GM19372 (cell line): ENCODE results near the gene ATP6V1F.
A peak's percentile ranks its signal among the peaks of the same experiment; 100 is the strongest.

Experiments
- ATAC-seq: cut with Tn5 transposase; IDR thresholded peaks from one replicate; pipeline ENCODE4 v1.9.1; 2021; ENCODE audit warnings: mild to moderate bottlenecking, low read depth, moderate library complexity; ENCODE audit not compliant: unreplicated experiment

ATP6V1F gene, protein sequence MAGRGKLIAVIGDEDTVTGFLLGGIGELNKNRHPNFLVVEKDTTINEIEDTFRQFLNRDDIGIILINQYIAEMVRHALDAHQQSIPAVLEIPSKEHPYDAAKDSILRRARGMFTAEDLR

DNA sequence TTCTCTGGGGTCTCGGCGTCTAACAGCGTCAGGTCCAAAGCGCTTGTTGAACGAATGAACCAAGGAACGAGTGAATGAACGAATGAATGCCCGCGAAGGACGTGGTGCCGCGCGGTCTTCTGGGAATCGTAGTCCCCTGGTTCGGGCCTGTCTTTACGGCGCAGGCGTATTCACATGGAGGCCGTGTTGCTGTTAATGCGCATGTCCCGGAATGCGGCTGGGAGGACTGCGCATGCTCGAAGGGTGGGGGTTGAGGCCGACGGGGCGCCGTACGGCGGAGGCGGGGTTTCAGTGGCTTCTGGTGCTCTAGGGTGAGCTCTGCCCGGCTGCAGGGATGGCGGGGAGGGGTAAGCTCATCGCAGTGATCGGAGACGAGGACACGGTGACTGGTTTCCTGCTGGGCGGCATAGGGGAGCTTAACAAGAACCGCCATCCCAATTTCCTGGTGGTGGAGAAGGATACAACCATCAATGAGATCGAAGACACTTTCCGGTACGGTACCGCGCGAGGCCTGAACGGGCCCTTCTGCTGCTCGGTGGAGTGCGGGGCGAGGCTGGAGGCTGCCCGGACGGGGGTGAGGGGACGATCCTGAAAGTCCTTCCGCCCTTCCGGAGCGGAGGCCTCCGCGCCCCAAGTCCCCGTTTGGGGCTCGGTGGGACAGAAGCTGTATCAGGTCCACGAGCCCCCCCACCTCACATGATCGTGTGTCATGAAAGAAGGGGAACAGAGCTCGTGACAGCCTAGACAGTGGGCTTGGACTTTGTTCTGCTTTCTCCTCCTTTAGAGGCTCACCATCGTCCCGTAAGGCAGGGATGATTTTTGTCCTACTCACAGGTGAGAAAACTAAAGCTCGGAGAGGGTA, at the start of gene ATP6V1F:
Gene ATP6V1F (plus strand): TSS at position 286 of the 862 bp plus-strand sequence. CDS start 49 bp downstream, at position 335.
- peak; percentile 87 for ATAC-seq

DNA sequence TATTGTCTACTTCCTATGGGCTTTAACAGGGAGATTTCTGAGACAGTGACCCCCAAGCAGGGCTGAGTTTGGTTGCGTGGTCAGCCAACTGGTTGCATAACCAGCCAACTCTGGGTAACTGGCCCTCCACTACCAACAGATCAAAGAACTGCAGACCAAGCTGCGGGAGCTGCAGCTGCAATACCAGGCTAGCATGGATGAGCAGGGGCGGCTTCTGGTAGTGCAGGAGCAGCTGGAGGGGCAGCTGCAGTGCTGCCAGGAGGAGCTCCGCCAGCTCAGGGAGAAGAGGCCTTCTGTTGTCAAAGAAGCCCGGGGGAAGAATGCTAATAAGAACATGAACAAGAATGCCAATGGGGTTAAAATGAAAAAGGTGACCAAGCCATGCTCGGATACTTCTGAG, 48.2 kb upstream of the ATP6V1F start:
- no peak for ATAC-seq

DNA sequence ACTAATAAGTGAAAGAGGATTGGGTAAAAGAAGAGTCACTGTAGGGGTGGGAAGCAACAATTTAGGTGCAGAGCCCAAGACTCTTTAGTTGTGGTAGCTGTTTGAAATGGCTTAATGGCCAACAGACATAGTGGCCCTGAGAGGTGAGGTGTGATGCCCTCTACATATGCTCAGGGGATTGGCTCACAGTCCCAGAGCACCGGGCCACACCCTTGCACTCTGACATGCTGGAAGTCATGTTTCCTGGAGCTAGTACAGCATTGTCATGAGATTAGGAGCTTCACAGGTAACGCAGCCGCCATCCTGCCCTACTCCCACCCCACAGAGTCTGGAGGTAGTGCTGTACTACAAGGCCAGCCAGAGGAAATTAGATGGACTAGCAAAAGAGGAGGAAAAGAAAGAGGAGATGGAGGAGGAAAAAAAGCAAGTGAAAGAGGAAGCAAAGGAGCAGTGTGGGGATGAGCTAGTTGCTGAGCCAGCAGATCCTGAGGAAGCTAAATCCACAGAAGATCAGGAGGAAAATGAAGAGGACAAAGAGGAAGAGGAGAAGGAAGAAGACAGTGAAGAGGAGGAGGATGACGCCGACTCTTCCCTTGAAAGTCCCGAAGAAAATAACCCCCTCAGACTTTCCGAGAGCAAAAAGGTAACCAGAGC, 47.2 kb upstream of the ATP6V1F start:
- no peak for ATAC-seq

DNA sequence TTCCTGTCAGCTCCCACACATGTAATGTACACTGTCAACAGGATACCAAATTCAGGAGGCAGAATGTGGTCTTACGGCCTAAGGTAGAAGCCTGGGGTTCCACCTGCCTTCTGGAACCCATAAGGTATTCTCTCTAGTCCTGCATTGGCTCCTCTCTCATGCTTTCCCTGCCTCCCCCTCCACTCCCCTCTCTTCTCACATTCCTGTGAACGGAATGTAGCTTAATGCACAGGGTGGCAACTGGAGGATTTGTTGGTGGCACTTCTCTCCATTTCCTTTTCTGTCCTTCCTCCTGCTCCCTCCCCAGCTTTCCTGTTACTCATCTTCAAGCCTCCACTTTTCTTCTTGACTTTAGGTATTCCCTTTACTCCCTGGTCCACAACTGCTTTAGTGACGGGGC, 44.0 kb upstream of the ATP6V1F start:
- no peak for ATAC-seq

DNA sequence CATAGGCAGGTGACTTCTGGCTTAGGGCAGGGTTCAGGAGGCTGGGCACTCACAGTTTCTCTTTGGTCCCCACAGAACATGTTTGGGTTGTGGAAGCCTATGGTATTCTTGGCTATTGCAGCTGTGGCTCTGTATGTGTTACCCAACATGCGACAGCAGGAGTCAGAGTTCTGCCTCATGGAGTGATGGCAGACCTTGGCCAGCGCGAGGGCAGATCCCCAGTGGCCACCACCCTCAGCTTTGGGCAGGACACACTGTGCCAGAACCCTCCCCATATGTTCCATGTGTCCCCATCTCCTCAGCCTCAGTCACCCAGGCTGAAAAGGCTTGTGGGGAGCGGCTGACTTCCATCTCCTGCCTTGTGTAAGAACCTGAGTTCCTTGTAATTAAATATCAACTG, 40.9 kb upstream of the ATP6V1F start:
- no peak for ATAC-seq

DNA sequence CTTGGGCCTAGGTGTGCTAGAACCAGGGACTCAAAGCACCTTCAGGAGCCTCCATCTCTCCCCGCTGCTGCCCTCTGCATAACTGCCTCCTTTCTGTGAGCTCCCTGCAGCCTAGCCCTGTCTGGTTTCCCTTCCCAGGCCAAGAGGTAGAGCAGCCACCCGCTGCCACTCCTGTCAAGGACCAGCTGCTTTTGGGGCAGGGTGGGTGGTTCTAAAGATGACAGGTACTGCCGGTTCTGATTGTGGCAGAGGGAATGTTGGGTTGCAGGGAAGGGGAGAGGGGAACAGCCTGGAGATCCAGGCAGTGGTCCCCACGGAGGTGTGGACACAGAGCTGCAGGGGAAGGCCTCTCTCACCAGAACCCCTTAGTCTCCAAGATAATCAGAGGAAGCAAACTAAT, 36.1 kb upstream of the ATP6V1F start:
- ATAC-seq, result no peak

DNA sequence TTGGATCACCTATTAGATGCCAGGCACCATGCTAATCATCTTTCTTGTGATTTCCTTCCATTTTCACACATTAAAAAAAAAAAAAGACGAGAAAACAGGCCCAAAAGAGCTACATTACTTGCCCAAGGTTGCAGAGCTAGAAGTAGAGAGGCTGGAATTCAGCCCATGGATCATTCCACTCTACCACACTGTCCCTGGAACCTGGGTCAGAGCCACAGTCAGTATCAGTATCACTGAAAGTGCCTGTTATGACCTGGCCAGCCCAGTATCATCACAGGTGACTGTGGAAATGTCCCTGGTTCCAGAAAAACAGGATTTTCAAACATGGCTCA, 35.8 kb upstream of the ATP6V1F start:
- ATAC-seq, result no peak

DNA sequence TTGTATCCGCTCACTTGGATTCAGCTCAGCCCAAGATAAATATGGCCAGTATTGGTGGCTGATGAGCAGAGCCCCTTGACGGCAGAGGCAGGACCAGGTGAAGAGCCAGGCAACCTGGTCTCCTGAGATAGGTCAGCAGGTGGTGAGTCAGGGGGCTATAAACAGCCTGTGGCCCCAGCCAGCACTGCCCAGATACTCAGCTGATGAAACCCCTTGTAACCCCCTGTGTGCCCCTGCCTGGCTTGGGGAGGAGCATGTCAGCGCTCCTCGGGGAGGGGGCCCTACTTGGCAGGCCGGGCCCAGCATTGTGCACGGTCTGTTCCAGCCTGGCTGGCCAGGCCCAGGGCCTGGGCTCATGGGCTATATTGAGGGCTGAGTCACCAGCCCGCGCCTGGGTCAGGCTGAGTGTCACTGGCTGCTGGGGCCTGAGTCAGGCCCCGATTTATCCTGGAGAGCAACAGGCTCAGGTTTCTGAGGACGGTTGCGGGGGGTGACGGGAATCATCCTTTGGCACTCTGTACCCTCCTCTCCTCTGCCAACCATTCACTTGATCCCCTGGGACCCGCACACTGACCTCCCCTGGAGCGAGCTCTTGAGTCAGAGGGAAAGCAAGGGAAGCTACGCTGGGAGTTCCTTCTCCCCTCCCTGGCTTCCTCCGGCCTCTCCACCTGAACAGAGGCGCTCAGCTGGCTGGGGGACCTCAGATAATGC, 35.3 kb upstream of the ATP6V1F start:
- ATAC-seq, result no peak

DNA sequence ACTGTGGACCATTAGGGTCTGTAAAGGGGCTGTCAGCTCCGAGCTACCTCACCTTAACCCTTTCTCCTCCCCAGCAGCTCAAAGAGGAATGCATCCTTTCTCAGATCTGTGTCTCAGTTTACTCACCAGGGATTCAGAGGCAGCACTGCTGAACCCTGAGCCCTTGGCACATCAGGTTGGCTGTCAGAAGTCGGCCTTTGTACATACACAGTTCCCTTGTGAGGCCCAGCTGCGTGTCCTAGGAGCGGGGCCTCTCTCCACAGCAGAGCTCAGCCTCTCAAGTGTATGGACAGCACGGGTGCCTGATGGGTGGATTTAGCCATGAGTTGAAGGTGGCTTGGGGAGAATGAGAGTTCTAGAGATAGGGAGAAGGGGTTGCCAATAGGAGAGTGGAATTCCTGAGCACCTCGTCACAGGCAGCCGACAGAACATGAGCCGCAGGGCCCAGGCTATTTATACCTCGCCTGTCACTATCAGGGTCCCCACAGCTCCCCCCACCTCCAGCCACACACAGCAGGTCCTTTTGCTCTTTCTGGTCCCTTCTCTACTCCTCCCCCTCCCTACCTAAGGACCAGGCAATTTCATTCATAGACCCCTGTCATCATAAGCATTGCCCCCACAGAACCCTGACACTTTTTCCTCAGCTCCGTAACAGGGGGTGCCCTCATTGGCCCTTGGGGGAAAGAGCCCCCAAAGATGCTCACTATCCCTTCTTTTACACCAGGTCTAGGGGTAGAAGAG, 34.5 kb upstream of the ATP6V1F start:
- no peak for ATAC-seq

DNA sequence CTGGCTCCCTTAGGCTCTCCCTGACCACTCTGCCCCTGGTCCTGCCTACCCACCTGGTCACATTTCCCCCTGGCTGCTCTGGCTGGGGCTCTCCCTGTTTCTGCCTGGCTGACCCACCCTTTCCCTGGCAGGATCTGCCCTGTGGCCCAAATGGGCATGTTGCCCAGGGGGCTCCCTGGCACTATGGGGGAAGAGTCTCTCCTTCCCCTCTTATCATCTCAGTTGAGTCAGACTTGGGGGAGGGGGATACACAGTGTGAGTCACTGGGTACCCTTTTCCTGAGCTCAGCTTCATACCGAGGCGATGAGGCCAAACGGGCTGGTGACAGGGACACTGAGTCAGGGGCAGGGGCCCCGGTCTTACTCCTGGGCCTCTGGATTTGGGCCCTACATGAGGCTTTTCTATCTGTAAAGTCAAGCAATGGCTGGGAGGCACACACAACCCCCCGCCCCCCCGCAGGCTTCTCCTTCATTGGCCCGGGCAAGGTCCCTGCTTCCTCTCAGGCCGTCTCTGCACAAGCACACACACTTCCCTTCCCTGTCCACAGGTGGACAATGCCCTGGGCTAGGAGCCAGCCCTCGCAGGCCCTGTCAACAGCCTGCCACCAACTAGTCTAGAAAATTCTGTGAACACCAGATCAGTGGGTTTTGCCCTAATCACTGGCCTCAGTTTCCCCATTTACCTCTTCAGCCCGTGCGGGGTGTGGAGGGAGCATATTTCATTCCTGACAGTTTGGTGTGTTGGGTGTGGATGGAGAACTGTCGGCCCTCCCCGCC, 33.1 kb upstream of the ATP6V1F start:
- no peak for ATAC-seq

DNA sequence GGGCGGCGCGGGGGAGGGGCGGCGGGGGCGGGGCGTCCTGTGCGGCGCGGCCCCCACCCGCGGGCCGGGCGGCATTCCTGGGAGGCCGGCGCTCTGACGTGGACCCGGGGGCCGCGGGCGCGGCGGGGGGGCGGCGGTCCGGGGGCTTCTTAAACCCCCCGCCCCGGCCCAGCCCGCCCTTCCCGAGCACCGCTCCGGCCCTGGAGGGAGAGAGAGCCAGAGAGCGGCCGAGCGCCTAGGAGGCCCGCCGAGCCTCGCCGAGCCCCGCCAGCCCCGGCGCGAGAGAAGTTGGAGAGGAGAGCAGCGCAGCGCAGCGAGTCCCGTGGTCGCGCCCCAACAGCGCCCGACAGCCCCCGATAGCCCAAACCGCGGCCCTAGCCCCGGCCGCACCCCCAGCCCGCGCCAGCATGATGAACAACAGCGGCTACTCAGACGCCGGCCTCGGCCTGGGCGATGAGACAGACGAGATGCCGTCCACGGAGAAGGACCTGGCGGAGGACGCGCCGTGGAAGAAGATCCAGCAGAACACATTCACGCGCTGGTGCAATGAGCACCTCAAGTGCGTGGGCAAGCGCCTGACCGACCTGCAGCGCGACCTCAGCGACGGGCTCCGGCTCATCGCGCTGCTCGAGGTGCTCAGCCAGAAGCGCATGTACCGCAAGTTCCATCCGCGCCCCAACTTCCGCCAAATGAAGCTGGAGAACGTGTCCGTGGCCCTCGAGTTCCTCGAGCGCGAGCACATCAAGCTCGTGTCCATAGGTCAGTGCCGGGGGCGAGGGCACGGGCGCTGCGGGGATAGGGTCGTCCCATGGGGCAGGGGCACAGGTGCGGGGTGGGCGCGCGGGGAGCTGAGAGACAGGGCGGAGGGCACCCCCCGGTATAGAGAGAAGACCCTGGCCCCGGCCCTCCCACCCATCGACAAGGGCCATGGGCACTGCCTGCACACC, 32.2 kb upstream of the ATP6V1F start, which contains the start of gene FLNC:
Gene FLNC (plus strand): TSS at position 176 of the 947 bp plus-strand sequence. CDS start 232 bp downstream, at position 408.
- ATAC-seq, result no peak

DNA sequence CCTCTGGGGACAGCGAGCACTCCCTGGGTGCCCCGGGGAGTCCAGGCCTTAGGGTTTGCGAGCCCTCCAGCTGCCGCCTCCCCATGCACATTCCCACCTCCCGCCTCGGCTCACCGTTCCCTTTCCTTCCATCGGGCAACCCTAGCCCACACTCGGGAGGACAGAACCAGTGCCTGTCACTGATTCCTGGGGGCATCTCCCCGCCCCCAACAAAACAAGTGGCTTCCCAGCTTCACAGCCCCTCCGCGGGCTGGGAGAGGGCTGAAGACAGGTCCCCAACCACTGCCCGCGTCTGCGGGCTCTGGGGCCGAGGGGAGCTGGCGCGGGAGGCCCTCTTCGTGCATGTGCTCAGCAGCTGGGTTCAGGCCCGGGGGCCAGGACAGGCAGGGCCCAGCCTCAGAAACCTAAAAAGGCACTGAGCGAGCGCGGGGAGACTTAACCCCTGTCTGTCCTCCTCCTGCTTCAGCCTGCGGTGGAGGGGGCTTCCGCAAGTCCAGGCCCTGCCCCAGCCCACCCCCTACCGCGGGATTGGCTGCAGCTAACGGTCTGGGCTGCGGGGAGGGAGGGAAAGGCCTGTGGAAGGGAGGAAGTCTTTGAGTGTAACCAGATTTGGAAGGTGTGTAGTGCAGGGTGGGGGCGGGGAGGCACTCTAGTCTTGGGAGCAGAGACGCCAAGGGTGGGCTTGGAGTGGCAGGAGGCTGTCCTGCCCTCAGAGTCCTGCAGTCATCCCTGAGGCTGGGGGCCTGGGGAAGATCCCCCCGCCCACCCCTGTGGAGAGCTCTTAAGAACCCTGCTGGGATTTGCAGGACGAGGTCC, 31.3 kb upstream of the ATP6V1F start:
- no peak for ATAC-seq

DNA sequence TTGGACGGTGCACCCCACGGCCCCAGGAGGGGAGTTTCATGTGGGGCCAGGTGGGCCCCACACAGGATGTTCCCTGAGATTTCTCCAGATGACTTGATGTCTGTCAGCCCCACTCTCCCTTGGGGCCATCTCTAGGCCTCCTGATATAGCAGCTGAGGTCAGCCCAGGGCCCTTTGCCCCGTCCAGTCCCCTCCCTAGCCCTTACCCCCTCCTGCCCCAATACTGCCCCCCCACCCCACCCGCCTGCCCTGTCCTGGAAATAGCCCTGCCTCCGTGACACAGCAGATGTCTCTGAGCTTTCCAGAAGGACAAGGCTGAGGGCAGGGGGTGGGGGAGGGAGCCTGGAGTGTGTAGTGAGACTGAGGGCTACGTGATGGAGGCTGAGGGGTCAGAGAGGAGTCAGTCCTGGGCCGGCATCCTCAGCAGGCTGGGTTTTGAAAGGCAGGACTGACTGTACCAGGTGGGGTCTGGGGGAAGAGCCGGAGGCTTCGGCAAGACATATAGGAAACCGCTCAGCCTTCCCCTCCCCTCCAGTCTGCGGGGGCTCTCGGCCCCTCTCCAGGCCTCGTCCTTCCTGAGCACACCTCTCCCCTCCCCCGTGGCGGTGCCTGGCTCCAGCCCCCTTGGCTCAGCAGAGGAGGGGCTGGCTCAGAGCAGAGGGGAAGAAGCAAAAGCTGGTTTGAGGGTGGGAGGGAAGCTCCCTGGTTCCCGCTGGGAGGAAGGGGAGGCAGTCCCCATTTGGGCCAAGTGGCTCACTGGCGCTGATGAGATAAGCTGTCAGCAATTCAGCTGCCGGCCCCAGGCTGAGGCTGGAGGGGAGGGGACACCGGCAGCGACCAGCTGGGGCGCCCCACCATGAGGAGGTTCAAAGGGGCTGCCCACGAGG, 30.4 kb upstream of the ATP6V1F start:
- ATAC-seq, result no peak

DNA sequence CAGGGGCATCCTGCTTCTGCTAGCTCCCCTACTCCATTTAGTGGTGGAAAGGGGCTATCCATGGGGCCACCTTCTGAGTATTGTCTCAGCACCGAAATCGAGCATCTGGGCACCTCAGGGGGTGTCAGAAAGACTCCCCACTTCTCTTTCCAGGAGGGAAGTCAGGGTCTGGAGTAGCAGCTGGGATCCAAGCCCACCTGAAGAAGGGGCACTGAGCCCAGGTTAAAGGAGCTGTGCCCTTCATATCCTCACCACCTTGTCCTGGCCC, 29.8 kb upstream of the ATP6V1F start:
- ATAC-seq, result no peak

DNA sequence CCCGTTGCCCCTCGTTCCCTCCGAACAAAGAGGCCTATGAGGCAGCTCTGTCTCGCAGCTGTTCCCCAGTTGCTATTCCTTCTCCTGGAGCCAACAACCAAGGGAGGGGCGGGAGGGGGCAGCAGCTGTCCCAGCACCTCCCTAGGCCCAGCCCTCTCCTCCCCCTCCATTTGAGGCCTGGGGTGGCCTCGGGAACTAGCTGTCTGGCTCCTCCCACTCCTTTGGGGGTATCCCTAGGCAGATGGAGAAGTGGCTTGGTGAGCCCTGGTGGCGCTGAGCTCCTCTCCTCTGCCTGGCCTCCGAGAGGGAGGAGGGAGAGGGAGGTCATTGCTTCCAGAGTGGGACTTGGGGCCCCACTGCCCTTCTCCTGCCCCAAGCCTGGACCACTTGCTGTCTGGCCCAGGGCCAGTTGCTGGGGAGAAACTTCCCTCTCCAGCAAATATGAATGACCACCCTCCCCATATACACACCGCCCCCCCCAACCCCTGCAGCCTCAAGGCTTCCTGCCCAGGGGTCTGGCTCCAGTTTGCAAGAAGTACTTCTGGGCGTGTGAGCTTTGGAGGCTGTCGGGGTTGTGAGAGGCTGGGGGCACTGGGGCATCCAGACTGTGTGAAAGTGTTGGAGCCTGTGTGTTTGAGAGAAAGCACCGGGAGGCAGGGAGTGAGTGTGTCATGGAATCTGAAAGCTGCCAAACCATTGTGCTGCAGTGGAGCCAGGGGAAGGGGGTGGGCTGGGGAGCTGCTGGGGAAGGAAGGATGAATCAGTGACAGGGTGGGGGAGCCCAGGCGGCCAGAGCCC, 29.3 kb upstream of the ATP6V1F start:
- ATAC-seq, result no peak

DNA sequence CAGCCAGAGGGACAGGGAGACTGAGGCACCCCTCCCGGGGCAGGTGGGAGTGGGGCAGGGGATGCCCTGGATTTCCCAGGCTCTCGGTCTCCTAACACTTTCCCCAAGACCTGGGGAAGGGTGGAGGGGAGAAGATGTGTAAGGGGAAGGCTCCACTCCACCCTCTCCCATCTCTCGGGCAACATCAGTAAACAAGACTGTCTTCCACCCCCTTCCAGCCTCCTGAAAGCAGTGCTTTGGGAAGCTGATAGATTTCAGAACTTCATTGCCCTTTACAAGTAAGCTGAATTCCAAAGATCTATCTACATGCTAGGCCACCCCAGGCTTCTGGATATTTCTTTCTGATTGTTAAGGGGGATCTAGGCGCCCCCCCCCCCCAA, 28.7 kb upstream of the ATP6V1F start:
- ATAC-seq, result no peak
